ENCODE results near the gene ZNF428.
"Not testable (repeated sequence)": the region's sequence is repeated elsewhere in the genome, so short reads cannot be mapped to it uniquely, and the experiment has no call there.

The ZNF428 gene

GRCh38 chr19:43591904-43592772 lies 27.3 kb downstream of the ZNF428 start:
- Histone ChIP-seq H3K9ac (ENCODE audit: low read length) (no peak overlapping the region), H3K4me1 (ENCODE audit: control insufficient read depth, insufficient read depth, low read length) (peaks cover under 1% of the 10 kb centered on the region; the same call in 1 of the 2 replicates), H3K9me3 (ENCODE audit: control insufficient read depth, insufficient read depth, low read depth, low read length) (no peaks in the 10 kb centered on the region), H3K36me3 (ENCODE audit: control insufficient read depth, insufficient read depth, low read length) (peaks cover 43% of the 10 kb centered on the region), H3K4me3 (ENCODE audit: low read depth, low read length) (no peak overlapping the region), H3K27ac (ENCODE audit: low read depth, low read length) (no peak overlapping the region), H3K27me3 (ENCODE audit: control insufficient read depth, insufficient read depth, low read length) (no peaks in the 10 kb centered on the region)

- Histone ChIP-seq H3K27ac (ENCODE audit: low read depth, low read length) (no peak overlapping the region), H3K9me3 (ENCODE audit: control insufficient read depth, insufficient read depth, low read depth, low read length) (no peaks in the 10 kb centered on the region), H3K27me3 (ENCODE audit: control insufficient read depth, insufficient read depth, low read length) (no peaks in the 10 kb centered on the region), H3K9ac (ENCODE audit: low read length) (no peak overlapping the region), H3K4me3 (ENCODE audit: low read depth, low read length) (no peak overlapping the region), H3K36me3 (ENCODE audit: control insufficient read depth, insufficient read depth, low read length) (peaks cover 49% of the 10 kb centered on the region), H3K4me1 (ENCODE audit: control insufficient read depth, insufficient read depth, low read length) (no peaks in the 10 kb centered on the region)
Measured at GRCh38 chr19:43589678-43590077, 29.8 kb downstream of the ZNF428 start.

GRCh38 chr19:43589277-43589676 lies 30.2 kb downstream of the ZNF428 start:
- Histone ChIP-seq H3K27me3 (ENCODE audit: control insufficient read depth, insufficient read depth, low read length) (no peaks in the 10 kb centered on the region), H3K4me1 (ENCODE audit: control insufficient read depth, insufficient read depth, low read length) (no peaks in the 10 kb centered on the region), H3K27ac (ENCODE audit: low read depth, low read length) (no peak overlapping the region), H3K9ac (ENCODE audit: low read length) (no peak overlapping the region), H3K9me3 (ENCODE audit: control insufficient read depth, insufficient read depth, low read depth, low read length) (no peaks in the 10 kb centered on the region), H3K36me3 (ENCODE audit: control insufficient read depth, insufficient read depth, low read length) (peaks cover 49% of the 10 kb centered on the region), H3K4me3 (ENCODE audit: low read depth, low read length) (no peak overlapping the region)

- H3K27ac ChIP-seq (ENCODE audit: low read depth, low read length); H3K9me3 ChIP-seq (ENCODE audit: control insufficient read depth, insufficient read depth, low read depth, low read length); H3K4me3 ChIP-seq (ENCODE audit: low read depth, low read length); H3K9ac ChIP-seq (ENCODE audit: low read length); H3K4me1 ChIP-seq (ENCODE audit: control insufficient read depth, insufficient read depth, low read length); H3K27me3 ChIP-seq (ENCODE audit: control insufficient read depth, insufficient read depth, low read length): not testable (repeated sequence)
- peaks cover 30% of the 10 kb centered on the region for H3K36me3 ChIP-seq (ENCODE audit: control insufficient read depth, insufficient read depth, low read length)
Measured at GRCh38 chr19:43587029-43587428, 32.4 kb downstream of the ZNF428 start.

- H3K4me1 ChIP-seq (ENCODE audit: control insufficient read depth, insufficient read depth, low read length): peaks cover under 1% of the 10 kb centered on the region; the same call in 1 of the 2 replicates
- H3K9ac ChIP-seq (ENCODE audit: low read length): no peak overlapping the region
Measured at GRCh38 chr19:43586346-43586745, 33.1 kb downstream of the ZNF428 start.

GRCh38 chr19:43584484-43584883 lies 34.9 kb downstream of the ZNF428 start:
- Histone ChIP-seq H3K4me3 (ENCODE audit: low read depth, low read length) (no peak overlapping the region), H3K9me3 (ENCODE audit: control insufficient read depth, insufficient read depth, low read depth, low read length) (no peaks in the 10 kb centered on the region), H3K27ac (ENCODE audit: low read depth, low read length) (no peak overlapping the region), H3K4me1 (ENCODE audit: control insufficient read depth, insufficient read depth, low read length) (peaks cover 6% of the 10 kb centered on the region), H3K27me3 (ENCODE audit: control insufficient read depth, insufficient read depth, low read length) (no peaks in the 10 kb centered on the region), H3K36me3 (ENCODE audit: control insufficient read depth, insufficient read depth, low read length) (peaks cover 14% of the 10 kb centered on the region), H3K9ac (ENCODE audit: low read length) (no peak overlapping the region)

More at GRCh38 chr19:43586346-43586745, 33.1 kb downstream of the ZNF428 start:
- Histone ChIP-seq H3K4me3 (ENCODE audit: low read depth, low read length) (no peak overlapping the region), H3K27me3 (ENCODE audit: control insufficient read depth, insufficient read depth, low read length) (no peaks in the 10 kb centered on the region), H3K9me3 (ENCODE audit: control insufficient read depth, insufficient read depth, low read depth, low read length) (no peaks in the 10 kb centered on the region), H3K36me3 (ENCODE audit: control insufficient read depth, insufficient read depth, low read length) (peaks cover 26% of the 10 kb centered on the region), H3K27ac (ENCODE audit: low read depth, low read length) (no peak overlapping the region)

- Histone ChIP-seq H3K27ac (ENCODE audit: low read depth, low read length) (no peak overlapping the region), H3K9me3 (ENCODE audit: control insufficient read depth, insufficient read depth, low read depth, low read length) (no peaks in the 10 kb centered on the region), H3K27me3 (ENCODE audit: control insufficient read depth, insufficient read depth, low read length) (no peaks in the 10 kb centered on the region), H3K9ac (ENCODE audit: low read length) (no peak overlapping the region), H3K36me3 (ENCODE audit: control insufficient read depth, insufficient read depth, low read length) (peaks cover 5% of the 10 kb centered on the region), H3K4me3 (ENCODE audit: low read depth, low read length) (no peak overlapping the region), H3K4me1 (ENCODE audit: control insufficient read depth, insufficient read depth, low read length) (peaks cover 6% of the 10 kb centered on the region)
Measured at GRCh38 chr19:43582495-43582894, 36.9 kb downstream of the ZNF428 start.

GRCh38 chr19:43581467-43581866 lies 38.0 kb downstream of the ZNF428 start:
- Histone ChIP-seq H3K4me3 (ENCODE audit: low read depth, low read length) (peak overlapping the region; percentile 42), H3K27me3 (ENCODE audit: control insufficient read depth, insufficient read depth, low read length) (no peaks in the 10 kb centered on the region), H3K27ac (ENCODE audit: low read depth, low read length) (no peak overlapping the region), H3K4me1 (ENCODE audit: control insufficient read depth, insufficient read depth, low read length) (peaks cover 9% of the 10 kb centered on the region), H3K36me3 (ENCODE audit: control insufficient read depth, insufficient read depth, low read length) (peaks cover 1% of the 10 kb centered on the region), H3K9ac (ENCODE audit: low read length) (no peak overlapping the region), H3K9me3 (ENCODE audit: control insufficient read depth, insufficient read depth, low read depth, low read length) (no peaks in the 10 kb centered on the region)

GRCh38 chr19:43578787-43579186 lies 40.6 kb downstream of the ZNF428 start:
- no peak overlapping the region for H3K27ac ChIP-seq (ENCODE audit: low read depth, low read length)
- no peak overlapping the region for H3K9ac ChIP-seq (ENCODE audit: low read length)
- H3K4me1 ChIP-seq (ENCODE audit: control insufficient read depth, insufficient read depth, low read length): peaks cover 17% of the 10 kb centered on the region

GRCh38 chr19:43575955-43576878 lies 43.2 kb downstream of the ZNF428 start:
- H3K27ac ChIP-seq (ENCODE audit: low read depth, low read length): no peak overlapping the region
- H3K4me1 ChIP-seq (ENCODE audit: control insufficient read depth, insufficient read depth, low read length): peaks cover 15% of the 10 kb centered on the region

More at GRCh38 chr19:43578787-43579186, 40.6 kb downstream of the ZNF428 start:
- H3K36me3 ChIP-seq (ENCODE audit: control insufficient read depth, insufficient read depth, low read length): no peaks in the 10 kb centered on the region
- H3K27me3 ChIP-seq (ENCODE audit: control insufficient read depth, insufficient read depth, low read length): no peaks in the 10 kb centered on the region
- no peak overlapping the region for H3K4me3 ChIP-seq (ENCODE audit: low read depth, low read length)
- no peaks in the 10 kb centered on the region for H3K9me3 ChIP-seq (ENCODE audit: control insufficient read depth, insufficient read depth, low read depth, low read length)

More at GRCh38 chr19:43575955-43576878, 43.2 kb downstream of the ZNF428 start:
- Histone ChIP-seq H3K36me3 (ENCODE audit: control insufficient read depth, insufficient read depth, low read length) (peaks cover 14% of the 10 kb centered on the region), H3K4me3 (ENCODE audit: low read depth, low read length) (peak overlapping the region; percentile 52), H3K9ac (ENCODE audit: low read length) (peak overlapping the region; percentile 59), H3K27me3 (ENCODE audit: control insufficient read depth, insufficient read depth, low read length) (no peaks in the 10 kb centered on the region), H3K9me3 (ENCODE audit: control insufficient read depth, insufficient read depth, low read depth, low read length) (no peaks in the 10 kb centered on the region)
